Effector CD4-positive, alpha-beta T cell (primary cell): ENCODE results near the gene HHATL.

Experiments
- DNase-seq: peaks from one replicate; pipeline ENCODE4 v3.0.0-alpha.2; 2020

Gene HHATL

DNA sequence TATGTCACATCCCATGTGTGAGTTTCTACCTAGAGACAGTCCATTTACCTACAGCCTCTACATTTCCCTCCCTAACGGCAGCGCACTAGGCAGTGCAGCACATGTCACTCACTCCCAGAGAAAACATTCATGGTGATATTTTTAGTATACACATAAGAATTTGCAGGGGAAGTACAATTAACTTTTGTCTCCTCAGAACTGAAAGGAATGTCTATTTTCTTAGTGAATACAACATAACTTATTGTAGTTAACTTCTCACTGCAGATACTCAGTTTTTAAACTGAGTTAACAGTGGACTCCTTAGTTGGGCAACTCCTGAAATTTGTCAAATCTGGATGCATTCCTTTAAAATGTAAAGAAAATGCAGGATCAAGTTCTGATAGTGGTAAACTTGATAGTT is 53.6 kb downstream of the HHATL start:
- DNase-seq: no peak

DNA sequence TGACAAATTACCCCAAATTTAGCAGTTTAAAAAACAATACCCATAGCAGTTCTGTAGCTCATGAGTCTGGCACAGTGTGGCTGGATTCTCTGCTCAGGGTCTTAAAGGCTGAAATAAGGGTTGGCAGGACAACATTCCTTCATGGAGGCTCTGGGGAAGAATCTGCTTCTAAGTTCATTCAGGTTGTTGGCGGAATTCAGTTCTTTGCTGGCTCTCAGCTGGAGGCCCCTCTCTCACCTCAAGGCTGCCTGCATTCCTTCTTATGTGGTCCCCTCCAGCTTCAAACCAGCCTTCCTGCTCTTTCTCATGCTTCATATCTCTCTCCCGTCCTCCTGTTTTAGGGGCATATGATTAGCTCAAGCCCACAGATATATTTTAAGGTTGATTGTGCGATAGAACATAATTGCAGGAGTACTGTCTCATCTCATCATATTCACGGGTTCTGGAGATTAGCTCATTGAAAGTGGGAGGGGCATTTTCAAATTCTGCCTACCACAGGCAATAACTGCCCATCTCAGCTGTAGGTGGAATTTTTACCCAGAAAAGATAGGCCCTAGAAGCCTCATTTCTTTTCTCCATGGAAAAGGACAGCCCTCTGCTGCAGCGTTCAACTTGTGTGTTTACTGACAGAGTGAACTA is 54.7 kb downstream of the HHATL start:
- DNase-seq: no peak
